GM18907 (cell line): ENCODE measurements around the gene TEX30.

Experiments used
- ATAC-seq: cut with Tn5 transposase; IDR thresholded peaks from one replicate; pipeline ENCODE4 v1.9.1; 2021; ENCODE audit warnings: mild to moderate bottlenecking, moderate library complexity; ENCODE audit not compliant: unreplicated experiment

Gene TEX30

DNA sequence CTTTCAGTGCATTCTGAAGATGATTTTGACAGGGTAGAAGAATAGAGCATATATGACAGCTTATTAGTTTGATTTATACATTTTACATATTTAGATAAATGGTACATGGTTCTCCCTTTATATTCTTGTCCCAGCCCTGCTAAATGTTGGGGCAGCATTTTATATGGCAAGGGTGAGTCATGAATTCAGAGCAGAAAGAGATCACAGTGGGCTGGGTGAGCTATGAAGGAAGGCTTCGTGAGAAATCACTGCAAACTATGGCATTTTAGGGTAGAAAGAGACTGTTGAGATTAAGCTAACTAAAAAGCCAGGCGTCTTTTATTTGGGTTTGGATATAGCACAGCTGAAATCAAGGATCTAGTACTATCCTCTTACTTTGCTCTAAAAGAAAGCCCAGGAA is 54.8 kb downstream of the TEX30 start:
- ATAC-seq, result no peak
